Transverse colon (tissue), 4 donors: ENCODE results near the gene IKZF1.

Experiments used
- EP300 ChIP-seq: sonication (generic); formaldehyde crosslinking; IDR thresholded peaks from one replicate; pipeline ENCODE4 v1.6.1; 2017; ENCODE audit warnings: antibody characterized with exemption, low read depth
- POLR2A ChIP-seq: fragments of 450-650 bp; IDR thresholded peaks from one replicate; pipeline ENCODE4 v1.6.1; 2016; ENCODE audit warnings: antibody characterized with exemption, mild to moderate bottlenecking, moderate library complexity
- POLR2AphosphoS5 ChIP-seq, 3 donors: sonication (generic); formaldehyde crosslinking; IDR thresholded peaks; one replicate each; pipeline ENCODE4 v1.6.1; 2016; ENCODE audit warnings: antibody characterized with exemption in 3 of 3
- TF ChIP-seq, protein P1 (sequence below), 5 experiments: fragments of 200-600 bp in 3 of 5; fragments of 450-650 bp in 2 of 5; sonication (generic) in 3 of 5; IDR thresholded peaks; 1 replicate in 2 of 5; 2 replicates in 3 of 5; pipeline ENCODE4 v1.5.1; 2016 to 2017; ENCODE audit warnings: antibody characterized with exemption in 5 of 5, inconsistent platforms in 3 of 5, mild to moderate bottlenecking in 2 of 5, moderate library complexity in 1 of 5

GRCh38 chr7:50331564-50332208 is 27.2 kb downstream of the IKZF1 start:
- TF ChIP-seq, protein P1, sequence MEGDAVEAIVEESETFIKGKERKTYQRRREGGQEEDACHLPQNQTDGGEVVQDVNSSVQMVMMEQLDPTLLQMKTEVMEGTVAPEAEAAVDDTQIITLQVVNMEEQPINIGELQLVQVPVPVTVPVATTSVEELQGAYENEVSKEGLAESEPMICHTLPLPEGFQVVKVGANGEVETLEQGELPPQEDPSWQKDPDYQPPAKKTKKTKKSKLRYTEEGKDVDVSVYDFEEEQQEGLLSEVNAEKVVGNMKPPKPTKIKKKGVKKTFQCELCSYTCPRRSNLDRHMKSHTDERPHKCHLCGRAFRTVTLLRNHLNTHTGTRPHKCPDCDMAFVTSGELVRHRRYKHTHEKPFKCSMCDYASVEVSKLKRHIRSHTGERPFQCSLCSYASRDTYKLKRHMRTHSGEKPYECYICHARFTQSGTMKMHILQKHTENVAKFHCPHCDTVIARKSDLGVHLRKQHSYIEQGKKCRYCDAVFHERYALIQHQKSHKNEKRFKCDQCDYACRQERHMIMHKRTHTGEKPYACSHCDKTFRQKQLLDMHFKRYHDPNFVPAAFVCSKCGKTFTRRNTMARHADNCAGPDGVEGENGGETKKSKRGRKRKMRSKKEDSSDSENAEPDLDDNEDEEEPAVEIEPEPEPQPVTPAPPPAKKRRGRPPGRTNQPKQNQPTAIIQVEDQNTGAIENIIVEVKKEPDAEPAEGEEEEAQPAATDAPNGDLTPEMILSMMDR (IDR thresholded peaks at IDR 0.05): no peak
- TF ChIP-seq POLR2AphosphoS5 (IDR thresholded peaks at IDR 0.05) (no peak), POLR2A (no peak), EP300 (no peak)
